Neural progenitor cell (in vitro differentiated cells): ENCODE measurements around the gene TMEM60. TPM values are rescaled to one million over a fixed set of nuclear protein-coding genes. Genes with fewer than 3 reads are reported as not detected.

Source experiments
- DNase-seq: peaks from one replicate; pipeline ENCODE4 v3.0.0-alpha.2; 2016; ENCODE audit warnings: low spot score
- H2AFZ ChIP-seq: fragments of 200-600 bp; sonication (generic); replicated peaks from 2 replicates; pipeline ENCODE4 v1.6.1; 2016; ENCODE audit warnings: antibody characterized with exemption
- H3F3A ChIP-seq: fragments of 200-600 bp; sonication (generic); 2 replicates; pipeline ENCODE4 v1.6.1; 2016; ENCODE audit warnings: antibody characterized with exemption, low read depth
- H3K27ac ChIP-seq: fragments of 200-600 bp; sonication (generic); 2 replicates; pipeline ENCODE4 v1.5.1; 2016; ENCODE audit warnings: mild to moderate bottlenecking
- H3K27me3 ChIP-seq: fragments of 200-600 bp; sonication (generic); 2 replicates; pipeline ENCODE4 v1.6.1; 2016; ENCODE audit warnings: mild to moderate bottlenecking, moderate library complexity
- H3K36me3 ChIP-seq: fragments of 200-600 bp; sonication (generic); 2 replicates; pipeline ENCODE4 v1.5.1; 2016
- H3K4me1 ChIP-seq: fragments of 200-600 bp; sonication (generic); 2 replicates; pipeline ENCODE4 v1.6.1; 2016; ENCODE audit warnings: mixed run types
- H3K4me2 ChIP-seq: fragments of 200-600 bp; sonication (generic); 2 replicates; pipeline ENCODE4 v1.6.1; 2016
- H3K4me3 ChIP-seq: fragments of 200-600 bp; sonication (generic); 2 replicates; pipeline ENCODE4 v1.5.1; 2016
- H3K79me2 ChIP-seq: fragments of 200-600 bp; sonication (generic); 2 replicates; pipeline ENCODE4 v1.6.1; 2016; ENCODE audit warnings: low read depth
- H3K9ac ChIP-seq: fragments of 200-600 bp; sonication (generic); 2 replicates; pipeline ENCODE4 v1.6.1; 2016
- H3K9me3 ChIP-seq: fragments of 200-600 bp; sonication (generic); 2 replicates; pipeline ENCODE4 v1.5.1; 2016; ENCODE audit warnings: low read depth
- H4K20me1 ChIP-seq: fragments of 200-600 bp; sonication (generic); 2 replicates; pipeline ENCODE4 v1.6.1; 2016; ENCODE audit warnings: low read depth
- H3K27ac Mint-ChIP-seq: 3 replicates; pipeline ENCODE4 v1.8.0; 2021; ENCODE audit warnings: mixed read lengths
- H3K27me3 Mint-ChIP-seq: 2 replicates; pipeline ENCODE4 v1.8.0; 2022; ENCODE audit warnings: low read depth, mild to moderate bottlenecking, inconsistent platforms, moderate library complexity, mixed read lengths; ENCODE audit not compliant: insufficient read depth
- H3K36me3 Mint-ChIP-seq: 3 replicates; pipeline ENCODE4 v1.8.0; 2021; ENCODE audit warnings: mixed read lengths
- H3K4me1 Mint-ChIP-seq: 3 replicates; pipeline ENCODE4 v1.8.0; 2021; ENCODE audit warnings: mixed read lengths
- H3K4me3 Mint-ChIP-seq: 3 replicates; pipeline ENCODE4 v1.8.0; 2021; ENCODE audit warnings: mild to moderate bottlenecking, moderate library complexity, mixed read lengths
- H3K9me3 Mint-ChIP-seq: 3 replicates; pipeline ENCODE4 v1.8.0; 2020; ENCODE audit warnings: mixed read lengths
- CTCF ChIP-seq: fragments of 200-600 bp; sonication (generic); IDR thresholded peaks from 2 replicates; pipeline ENCODE4 v1.5.1; 2017; ENCODE audit warnings: antibody characterized with exemption, mild to moderate bottlenecking
- EZH2 ChIP-seq: fragments of 200-600 bp; sonication (generic); IDR thresholded peaks from 2 replicates; pipeline ENCODE4 v1.6.1; 2017; ENCODE audit warnings: antibody characterized with exemption, mild to moderate bottlenecking, moderate library complexity
- EZH2phosphoT487 ChIP-seq: fragments of 200-600 bp; sonication (generic); IDR thresholded peaks from 2 replicates; pipeline ENCODE4 v1.6.1; 2017; ENCODE audit warnings: antibody characterized with exemption
- total RNA-seq: library from RNA; depleted of rRNA; stranded (reverse); fragments of >200 nt; gene quantifications from 2 replicates; pipeline ENCODE4 v1.2.3, GENCODE V29; 2015; ENCODE audit warnings: low replicate concordance

The TMEM60 gene
- total RNA-seq, 1 donor from 2014 or later, result 42.8 TPM

GRCh38 chr7:77826300-77826699 lies 28.1 kb upstream of the TMEM60 start:
- Histone ChIP-seq H3K27me3 (no peaks in the 10 kb centered on the region), H3K4me1 (no peaks in the 10 kb centered on the region), H2AFZ (no peak overlapping the region), H3K9ac (no peak overlapping the region), H3K4me2 (no peak overlapping the region), H3K27ac (no peak overlapping the region), H3F3A (no peaks in the 10 kb centered on the region), H3K79me2 (peaks cover 41% of the 10 kb centered on the region), H4K20me1 (no peaks in the 10 kb centered on the region), H3K4me3 (no peak overlapping the region), H3K9me3 (no peaks in the 10 kb centered on the region), H3K36me3 (no peaks in the 10 kb centered on the region)
- no peak for TF ChIP-seq EZH2phosphoT487
- no peaks in the 10 kb centered on the region for H3K4me1 Mint-ChIP-seq
- H3K4me3 Mint-ChIP-seq, result no peak overlapping the region
- peaks cover 36% of the 10 kb centered on the region for H3K9me3 Mint-ChIP-seq
- peaks cover 19% of the 10 kb centered on the region for H3K36me3 Mint-ChIP-seq
- no peak overlapping the region for H3K27ac Mint-ChIP-seq
- H3K27me3 Mint-ChIP-seq, result peaks cover 4% of the 10 kb centered on the region
- no peak for DNase-seq

GRCh38 chr7:77825131-77825530 lies 26.9 kb upstream of the TMEM60 start:
- Mint-ChIP-seq H3K36me3 (peaks cover 31% of the 10 kb centered on the region), H3K9me3 (peaks cover 47% of the 10 kb centered on the region), H3K4me3 (no peak overlapping the region), H3K27ac (no peak overlapping the region), H3K27me3 (peaks cover 4% of the 10 kb centered on the region), H3K4me1 (no peaks in the 10 kb centered on the region)
- no peak for TF ChIP-seq CTCF
- TF ChIP-seq EZH2phosphoT487, result no peak
- TF ChIP-seq EZH2, result no peak
- no peak overlapping the region for H3K27ac ChIP-seq
- no peak for DNase-seq
- H3K4me3 ChIP-seq, result no peak overlapping the region
- H3K79me2 ChIP-seq, result peaks cover 49% of the 10 kb centered on the region
- no peaks in the 10 kb centered on the region for H3K27me3 ChIP-seq
- no peaks in the 10 kb centered on the region for H4K20me1 ChIP-seq
- no peak overlapping the region for H3K9ac ChIP-seq
- no peaks in the 10 kb centered on the region for H3K36me3 ChIP-seq
- H3F3A ChIP-seq, result no peaks in the 10 kb centered on the region
- no peaks in the 10 kb centered on the region for H3K4me1 ChIP-seq
- H3K9me3 ChIP-seq, result no peaks in the 10 kb centered on the region
- H2AFZ ChIP-seq, result no peak overlapping the region
- no peak overlapping the region for H3K4me2 ChIP-seq

GRCh38 chr7:77824636-77825035 lies 26.4 kb upstream of the TMEM60 start:
- no peak overlapping the region for H3K27ac Mint-ChIP-seq
- no peak overlapping the region for H3K4me3 Mint-ChIP-seq
- H3K9me3 ChIP-seq, result no peaks in the 10 kb centered on the region

More at GRCh38 chr7:77824636-77825035, 26.4 kb upstream of the TMEM60 start:
- Histone ChIP-seq H3K4me3 (no peak overlapping the region), H2AFZ (no peak overlapping the region), H3K4me2 (no peak overlapping the region), H3K36me3 (no peaks in the 10 kb centered on the region), H3K9ac (no peak overlapping the region), H3K27ac (no peak overlapping the region), H3K27me3 (no peaks in the 10 kb centered on the region), H3K79me2 (peaks cover 54% of the 10 kb centered on the region), H4K20me1 (no peaks in the 10 kb centered on the region), H3K4me1 (no peaks in the 10 kb centered on the region), H3F3A (no peaks in the 10 kb centered on the region)
- Mint-ChIP-seq H3K27me3 (peaks cover 4% of the 10 kb centered on the region), H3K9me3 (peaks cover 52% of the 10 kb centered on the region), H3K4me1 (no peaks in the 10 kb centered on the region), H3K36me3 (peaks cover 35% of the 10 kb centered on the region)
- no peak for TF ChIP-seq CTCF
- TF ChIP-seq EZH2phosphoT487, result no peak
- TF ChIP-seq EZH2, result no peak
- DNase-seq, result no peak
